Stomach (tissue), 4 donors: Measurements from ENCODE around the gene C9orf152.

ENCODE experiments used
- POLR2AphosphoS5 ChIP-seq, 3 donors: sonication (generic); formaldehyde crosslinking; IDR thresholded peaks; one replicate each; pipeline ENCODE4 v1.6.1; 2016; ENCODE audit warnings: antibody characterized with exemption in 3 of 3
- TF ChIP-seq, protein P1 (sequence below), 7 experiments: fragments of 450-650 bp in 4 of 7; fragments of 200-600 bp in 3 of 7; sonication (generic) in 3 of 7; IDR thresholded peaks; one replicate each; pipeline ENCODE4 v1.5.1; 2016 to 2019; ENCODE audit warnings: antibody characterized with exemption in 7 of 7, control low read depth in 2 of 7, mild to moderate bottlenecking in 1 of 7

GRCh38 chr9:110187126-110187525, 20.8 kb downstream of the C9orf152 start:
- TF ChIP-seq POLR2AphosphoS5 (IDR thresholded peaks at IDR 0.05), result no peak
- TF ChIP-seq, protein P1, sequence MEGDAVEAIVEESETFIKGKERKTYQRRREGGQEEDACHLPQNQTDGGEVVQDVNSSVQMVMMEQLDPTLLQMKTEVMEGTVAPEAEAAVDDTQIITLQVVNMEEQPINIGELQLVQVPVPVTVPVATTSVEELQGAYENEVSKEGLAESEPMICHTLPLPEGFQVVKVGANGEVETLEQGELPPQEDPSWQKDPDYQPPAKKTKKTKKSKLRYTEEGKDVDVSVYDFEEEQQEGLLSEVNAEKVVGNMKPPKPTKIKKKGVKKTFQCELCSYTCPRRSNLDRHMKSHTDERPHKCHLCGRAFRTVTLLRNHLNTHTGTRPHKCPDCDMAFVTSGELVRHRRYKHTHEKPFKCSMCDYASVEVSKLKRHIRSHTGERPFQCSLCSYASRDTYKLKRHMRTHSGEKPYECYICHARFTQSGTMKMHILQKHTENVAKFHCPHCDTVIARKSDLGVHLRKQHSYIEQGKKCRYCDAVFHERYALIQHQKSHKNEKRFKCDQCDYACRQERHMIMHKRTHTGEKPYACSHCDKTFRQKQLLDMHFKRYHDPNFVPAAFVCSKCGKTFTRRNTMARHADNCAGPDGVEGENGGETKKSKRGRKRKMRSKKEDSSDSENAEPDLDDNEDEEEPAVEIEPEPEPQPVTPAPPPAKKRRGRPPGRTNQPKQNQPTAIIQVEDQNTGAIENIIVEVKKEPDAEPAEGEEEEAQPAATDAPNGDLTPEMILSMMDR (IDR thresholded peaks at IDR 0.05), result no peak
